Measurements from ENCODE around the gene FAHD2B.
"Not testable (repeated sequence)": the region's sequence is repeated elsewhere in the genome, so short reads cannot be mapped to it uniquely, and the experiment has no call there.

The FAHD2B gene

GRCh38 chr2:97094772-97095611 lies at the start of gene FAHD2B:
FAHD2B (minus strand) TSS chr2:97094882; CDS start chr2:97091706, 3,176 bp downstream.
- DNase-seq (ENCODE audit: low read depth in 2 of 2), result peak; percentile 74 to 82

DNA sequence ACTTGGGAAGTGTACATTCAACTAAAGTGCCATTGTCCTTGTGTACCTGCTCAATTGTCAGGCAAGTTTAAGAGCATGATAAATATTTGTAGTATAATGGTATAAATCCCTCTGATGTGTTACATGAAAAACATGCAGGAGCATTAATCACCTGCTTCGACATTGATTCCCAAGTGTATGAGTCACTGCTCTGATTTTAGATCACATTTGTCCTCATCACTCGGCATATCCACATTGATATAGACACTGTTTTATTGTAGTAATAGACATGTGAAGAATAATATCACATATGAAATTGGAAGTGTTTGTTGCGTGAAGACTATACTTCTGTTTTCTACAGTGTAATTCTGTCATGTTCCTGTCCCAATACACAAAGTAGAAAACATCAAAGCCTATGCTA lies 49.3 kb upstream of the FAHD2B start:
- not testable (repeated sequence) for DNase-seq (ENCODE audit: low read depth in 2 of 2)

DNA sequence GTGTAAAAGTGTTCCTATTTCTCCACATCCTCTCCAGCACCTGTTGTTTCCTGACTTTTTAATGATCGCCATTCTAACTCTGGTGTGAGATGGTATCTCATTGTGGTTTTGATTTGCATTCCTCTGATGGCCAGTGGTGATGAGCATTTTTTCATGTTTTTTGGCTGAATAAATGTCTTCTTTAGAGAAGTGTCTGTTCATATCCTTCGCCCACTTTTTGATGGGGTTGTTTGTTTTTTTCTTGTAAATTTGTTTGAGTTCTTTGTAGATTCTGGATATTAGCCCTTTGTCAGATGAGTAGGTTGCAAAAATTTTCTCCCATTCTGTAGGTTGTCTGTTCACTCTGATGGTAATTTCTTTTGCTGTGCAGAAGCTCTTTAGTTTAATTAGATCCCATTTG lies 34.4 kb upstream of the FAHD2B start:
- not testable (repeated sequence) for DNase-seq (ENCODE audit: low read depth in 2 of 2)

DNA sequence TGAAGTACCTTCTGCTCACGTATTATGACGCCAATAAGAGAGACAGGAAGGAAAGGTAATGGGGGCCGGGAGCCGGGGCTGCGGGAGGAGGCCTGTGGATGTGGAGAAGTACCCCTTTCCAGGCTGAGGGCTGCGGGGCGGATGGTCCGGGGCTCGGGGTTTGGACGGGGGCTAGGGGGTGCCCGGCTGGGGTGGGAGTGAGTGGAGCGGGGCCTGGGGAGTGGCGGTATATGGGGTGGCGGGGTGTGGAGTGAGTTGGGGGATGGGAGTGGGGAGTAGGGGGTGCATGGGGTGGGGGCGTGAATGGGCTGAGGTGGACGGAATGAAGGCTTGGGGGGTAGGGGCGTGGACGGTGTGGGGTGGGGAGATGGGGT lies 19.2 kb upstream of the FAHD2B start:
- not testable (repeated sequence) for DNase-seq (ENCODE audit: low read depth in 2 of 2)

GRCh38 chr2:97113050-97113881 lies 18.6 kb upstream of the FAHD2B start, which contains the start of gene ANKRD36:
ANKRD36 (plus strand) TSS chr2:97113153; CDS start chr2:97113740, 587 bp downstream.
- DNase-seq (ENCODE audit: low read depth in 2 of 2), result peak; percentile 68 to 84

DNA sequence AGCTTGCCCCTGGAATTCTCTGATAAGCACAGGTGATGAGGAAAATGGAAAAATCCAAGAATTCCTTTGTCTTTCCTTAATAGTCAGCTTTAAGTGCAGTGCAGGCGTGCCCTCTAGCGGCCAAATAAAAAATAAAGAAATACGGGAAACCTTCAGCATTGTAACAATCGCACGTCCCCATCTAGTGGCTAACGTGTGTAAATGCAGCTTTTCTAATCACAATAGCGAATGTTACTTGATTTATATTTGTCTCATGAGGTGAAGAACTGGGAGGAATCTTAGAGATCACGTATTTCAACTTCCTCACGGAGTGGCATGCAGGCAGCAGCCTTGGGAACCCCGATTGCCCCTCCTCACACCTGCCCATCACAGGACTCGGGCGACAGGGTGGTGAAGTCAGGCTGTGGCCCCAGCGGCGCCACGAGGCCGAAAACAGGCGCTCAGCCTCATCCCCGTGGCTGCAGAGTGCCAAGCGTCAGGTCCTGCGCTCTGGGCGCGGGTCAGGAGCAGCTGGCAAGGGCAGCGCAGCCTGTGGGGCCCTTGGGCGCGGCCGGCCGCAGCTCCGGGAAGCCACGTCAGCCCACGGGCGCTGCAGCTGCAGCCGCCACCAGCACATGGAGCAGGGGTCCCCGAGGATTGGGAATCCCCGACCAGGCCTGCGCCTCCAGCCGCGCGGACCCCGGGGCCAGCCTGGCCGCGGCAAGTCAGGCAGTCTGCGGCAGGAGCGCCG lies 17.8 kb upstream of the FAHD2B start:
- DNase-seq (ENCODE audit: low read depth in 2 of 2), result peak; percentile 14 to 17

- DNase-seq (ENCODE audit: low read depth in 2 of 2), result not testable (repeated sequence)
Measured at GRCh38 chr2:97111246-97111645, 16.6 kb upstream of the FAHD2B start.

DNA sequence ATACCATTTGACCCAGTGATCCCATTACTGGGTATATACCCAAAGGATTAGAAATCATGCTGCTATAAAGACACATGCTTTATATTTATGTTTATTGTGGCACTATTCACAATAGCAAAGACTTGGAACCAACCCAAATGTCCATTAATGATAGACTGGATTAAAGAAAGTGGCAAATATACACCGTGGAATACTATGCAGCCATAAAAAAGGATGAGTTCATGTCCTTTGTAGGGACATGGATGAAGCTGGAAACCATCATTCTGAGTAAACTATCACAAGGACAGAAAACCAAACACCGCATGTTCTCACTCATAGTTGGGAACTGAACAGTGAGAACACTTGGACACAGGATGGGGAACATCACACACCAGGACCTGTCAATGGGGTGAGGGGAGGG lies 12.2 kb upstream of the FAHD2B start:
- DNase-seq (ENCODE audit: low read depth in 2 of 2), result not testable (repeated sequence)

- DNase-seq (ENCODE audit: low read depth in 2 of 2), result not testable (repeated sequence)
Measured at GRCh38 chr2:97098786-97099372, 4.2 kb upstream of the FAHD2B start.

DNA sequence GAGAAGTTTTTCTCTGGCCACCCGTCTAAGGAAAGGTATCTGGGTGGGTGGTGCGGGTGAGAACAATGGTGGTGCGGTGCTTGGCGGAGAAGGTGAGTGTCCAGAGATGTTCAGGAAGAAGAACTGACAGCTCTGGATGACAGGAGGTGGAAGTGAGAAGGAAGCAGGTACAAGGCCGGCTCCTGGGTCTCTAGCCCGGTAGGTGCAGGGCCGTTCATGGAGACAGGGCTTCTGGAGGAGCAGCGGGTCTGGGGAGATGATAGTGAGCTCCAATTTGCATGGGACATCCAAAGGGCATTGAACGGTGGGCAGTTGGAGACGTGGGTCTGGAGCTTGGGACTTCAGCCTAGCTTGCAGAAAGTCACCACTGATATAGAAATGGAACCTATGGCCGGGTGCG lies 979 bp upstream of the FAHD2B start:
- no peak for DNase-seq (ENCODE audit: low read depth in 2 of 2)

- DNase-seq (ENCODE audit: low read depth in 2 of 2), result not testable (repeated sequence)
Measured at GRCh38 chr2:97093983-97094771, 505 bp downstream of the FAHD2B start.

- DNase-seq (ENCODE audit: low read depth in 2 of 2), result not testable (repeated sequence)
Measured at GRCh38 chr2:97092946-97093345, 1.7 kb downstream of the FAHD2B start.

DNA sequence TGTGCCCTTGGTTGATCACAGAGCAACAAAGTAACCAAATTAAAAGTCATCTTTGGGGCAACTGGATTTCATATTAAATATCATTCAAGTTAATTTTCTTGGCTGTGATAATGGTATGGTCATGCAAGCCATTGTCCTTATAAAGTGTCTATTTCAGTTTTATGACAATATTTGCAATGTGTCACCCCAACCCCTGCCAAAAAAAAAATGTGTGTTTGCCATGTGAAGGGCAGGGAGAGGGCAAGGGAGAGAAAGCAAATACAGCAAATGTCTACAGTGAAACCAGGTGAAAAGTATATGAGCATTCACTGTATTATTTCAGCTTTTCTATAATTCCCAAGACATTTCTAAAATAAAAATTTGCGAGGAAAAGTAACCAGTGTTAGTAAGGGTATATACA lies 6.0 kb downstream of the FAHD2B start:
- not testable (repeated sequence) for DNase-seq (ENCODE audit: low read depth in 2 of 2)

DNA sequence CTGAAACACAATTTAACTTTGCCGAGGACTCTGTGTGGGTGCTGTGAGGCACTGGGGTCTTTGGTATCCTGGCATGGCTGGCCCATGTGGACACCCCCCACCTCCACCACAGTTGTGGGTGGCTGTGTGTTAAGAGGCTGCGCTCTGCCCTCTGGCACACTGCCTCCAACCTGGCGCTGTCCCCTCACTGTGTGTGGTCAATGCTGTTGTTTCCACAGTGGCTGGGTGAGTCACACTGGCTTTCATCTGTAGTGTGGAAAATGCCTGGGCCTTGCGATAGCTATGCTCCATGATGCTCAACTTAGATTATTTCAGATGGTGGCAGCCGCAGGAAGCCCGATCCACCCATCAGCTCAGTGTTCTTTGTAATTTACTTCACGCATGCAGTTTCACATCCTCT lies 9.6 kb downstream of the FAHD2B start:
- DNase-seq (ENCODE audit: low read depth in 2 of 2), result not testable (repeated sequence)

- not testable (repeated sequence) for DNase-seq (ENCODE audit: low read depth in 2 of 2)
Measured at GRCh38 chr2:97083516-97083915, 11.2 kb downstream of the FAHD2B start.

GRCh38 chr2:97082206-97082605 lies 12.5 kb downstream of the FAHD2B start:
- DNase-seq (ENCODE audit: low read depth in 2 of 2), result not testable (repeated sequence)

- DNase-seq (ENCODE audit: low read depth in 2 of 2), result not testable (repeated sequence)
Measured at GRCh38 chr2:97080855-97081254, 13.8 kb downstream of the FAHD2B start.

DNA sequence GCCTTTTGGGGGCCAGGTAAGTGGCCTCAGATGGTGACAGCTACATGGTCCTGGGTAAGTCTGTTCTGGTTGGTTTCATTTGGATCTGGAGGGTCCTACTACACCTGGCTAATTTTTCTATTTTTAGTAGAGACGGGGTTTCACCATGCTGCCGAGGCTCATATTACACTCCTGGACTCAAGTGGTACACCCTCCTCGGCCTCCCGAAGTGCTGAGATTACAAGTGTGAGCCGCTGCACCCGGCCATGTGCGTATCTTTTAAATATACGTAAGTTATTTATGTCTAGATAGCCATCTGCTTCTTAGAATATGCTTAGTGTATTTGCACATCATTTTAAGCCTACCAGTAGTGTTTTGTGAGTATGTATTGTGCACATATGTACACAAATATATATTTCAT lies 17.5 kb downstream of the FAHD2B start:
- not testable (repeated sequence) for DNase-seq (ENCODE audit: low read depth in 2 of 2)

DNA sequence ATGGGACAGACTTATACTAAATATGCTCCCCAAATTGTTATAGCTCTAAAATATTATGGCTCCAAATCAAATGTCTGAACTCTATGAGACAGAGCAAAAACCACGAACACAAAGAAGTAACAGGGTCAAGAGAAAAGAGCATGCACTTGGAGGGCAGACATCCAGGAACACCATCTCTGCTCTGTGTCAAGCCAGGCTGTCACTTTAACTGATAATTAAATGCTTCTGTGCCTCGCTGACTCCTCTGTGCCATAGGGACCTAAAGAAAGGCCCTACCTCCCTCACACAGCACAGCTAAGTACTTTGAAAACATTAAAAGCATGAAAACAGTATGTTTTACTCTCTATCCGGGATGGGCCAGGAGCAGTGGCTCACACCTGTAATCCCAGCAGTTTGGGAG lies 23.8 kb downstream of the FAHD2B start:
- not testable (repeated sequence) for DNase-seq (ENCODE audit: low read depth in 2 of 2)

DNA sequence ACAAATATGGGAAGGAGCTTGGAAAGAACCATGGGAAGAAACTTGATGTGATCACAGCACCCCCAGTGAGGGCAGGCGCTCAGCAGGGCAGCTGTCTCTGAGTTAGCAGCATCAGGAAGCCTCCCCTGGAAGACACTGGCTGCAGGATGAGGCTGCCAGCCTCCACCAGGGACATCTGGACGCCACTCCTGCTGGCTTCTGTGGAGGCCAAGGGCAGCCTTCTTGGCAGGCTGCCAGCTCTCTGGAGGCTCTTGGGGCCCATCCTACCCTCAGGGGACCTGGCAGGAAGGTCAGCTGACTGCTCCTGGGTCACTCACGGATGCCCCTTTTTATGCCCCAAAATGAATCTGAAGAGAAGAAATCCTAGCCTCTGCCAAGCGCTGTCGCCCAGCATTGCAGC lies 26.0 kb downstream of the FAHD2B start:
- DNase-seq (ENCODE audit: low read depth in 2 of 2), result not testable (repeated sequence)

- no peak for DNase-seq (ENCODE audit: low read depth in 2 of 2)
Measured at GRCh38 chr2:97068074-97068473, 26.6 kb downstream of the FAHD2B start.

Data from stimulated activated CD8-positive, alpha-beta memory T cell treated with anti-CD3 and anti-CD28 coated beads, Interleukin-7, amount 100 ng/mL, for 4 hours (primary cell).